ENCODE results near the gene SASS6. TPM values are rescaled to one million over a fixed set of nuclear protein-coding genes. Genes with fewer than 3 reads are reported as not detected.

The SASS6 gene
- total and polyA plus RNA-seq, 9 of the 15 experiments (the other 6 are each of a cell fraction or from before 2014, with no cell fraction given): 11.6 to 34.1 (median 18.0) TPM

GRCh38 chr1:100051893-100052292 is 80.8 kb downstream of the SASS6 start:
- peaks cover 81% of the 10 kb centered on the region for H3K79me2 ChIP-seq (ENCODE audit: control insufficient read depth, insufficient read depth, low read length)
- no peaks in the 10 kb centered on the region for H3K9me1 ChIP-seq (ENCODE audit: control insufficient read depth, insufficient read depth, low read length)
- H3K27me3 ChIP-seq (ENCODE audit: control insufficient read depth in 2 of 2, insufficient read depth in 2 of 2, low read length in 2 of 2): no peaks in the 10 kb centered on the region
- no peak for DNase-seq (ENCODE audit: extremely low read depth in 1 of 4, low spot score in 3 of 4)
- H3K9me3 ChIP-seq (replicated peaks; ENCODE audit: control insufficient read depth, insufficient read depth, low read depth, low read length): no peaks in the 10 kb centered on the region
- no peak overlapping the region for H3K4me3 ChIP-seq
- BruUV-seq (replicated peaks): no TSS peak
- no peak overlapping the region for H3K9ac ChIP-seq (ENCODE audit: insufficient read depth in 1 of 2, low read depth in 2 of 2, low read length in 2 of 2)
- no peak overlapping the region for H3K4me2 ChIP-seq (ENCODE audit: insufficient read depth, low read length)
- peaks cover 16% of the 10 kb centered on the region for H4K20me1 ChIP-seq (replicated peaks; ENCODE audit: control insufficient read depth, insufficient read depth, low read length)
- in situ Hi-C loops (cut with MboI): no loop called here
- H3K27ac ChIP-seq (ENCODE audit: extremely low read depth, low read depth, low read length): no peak overlapping the region
- 71% methylated on average over 1 of the region's 1 CpG for WGBS (ENCODE audit: insufficient coverage, low coverage, missing lambda C conversion rate)
- ATAC-seq: no peak
- peaks cover 5 to 24% of the 10 kb centered on the region in 2 experiments; a peak in 4 of 5 replicates for H3K4me1 ChIP-seq (replicated peaks in 1 of 2; ENCODE audit: control insufficient read depth in 2 of 2, insufficient read depth in 2 of 2, low read length in 2 of 2)
- H3K36me3 ChIP-seq (ENCODE audit: control insufficient read depth, insufficient read depth, low read length): peaks cover 34% of the 10 kb centered on the region; the same call in 2 of the 3 replicates
- FAIRE-seq: no peak
- H2AFZ ChIP-seq (ENCODE audit: low read depth, low read length): no peak overlapping the region
- TF ChIP-seq KDM1A (IDR thresholded peaks at IDR 0.05) (no peak), GABPB1 (CRISPR knock-in tag; IDR thresholded peaks at IDR 0.05) (no peak), ZNF592 (IDR thresholded peaks at IDR 0.05) (no peak), RBM34 (IDR thresholded peaks at IDR 0.05; ENCODE audit: borderline replicate concordance, insufficient read depth, low read length) (no peak)
- CTCF ChIA-PET (ENCODE audit: low intra/inter-chr PET ratio): no interaction called here
- intact Hi-C loops (cut with micrococcal nuclease): no loop called here
- POLR2A ChIA-PET: interaction anchor here (1.2 to 1.8 kb wide), 3 partner anchors 9 to 12 kb away, joined by 3 to 4 read pairs (median 4); no protein-coding TSS in a partner anchor

All from K562 (cell line).